ENCODE data around the gene MPP2. TPM values are rescaled to one million over a fixed set of nuclear protein-coding genes. Genes with fewer than 3 reads are reported as not detected.

Gene MPP2
- total RNA-seq, 1 donor: 0.72 TPM

DNA sequence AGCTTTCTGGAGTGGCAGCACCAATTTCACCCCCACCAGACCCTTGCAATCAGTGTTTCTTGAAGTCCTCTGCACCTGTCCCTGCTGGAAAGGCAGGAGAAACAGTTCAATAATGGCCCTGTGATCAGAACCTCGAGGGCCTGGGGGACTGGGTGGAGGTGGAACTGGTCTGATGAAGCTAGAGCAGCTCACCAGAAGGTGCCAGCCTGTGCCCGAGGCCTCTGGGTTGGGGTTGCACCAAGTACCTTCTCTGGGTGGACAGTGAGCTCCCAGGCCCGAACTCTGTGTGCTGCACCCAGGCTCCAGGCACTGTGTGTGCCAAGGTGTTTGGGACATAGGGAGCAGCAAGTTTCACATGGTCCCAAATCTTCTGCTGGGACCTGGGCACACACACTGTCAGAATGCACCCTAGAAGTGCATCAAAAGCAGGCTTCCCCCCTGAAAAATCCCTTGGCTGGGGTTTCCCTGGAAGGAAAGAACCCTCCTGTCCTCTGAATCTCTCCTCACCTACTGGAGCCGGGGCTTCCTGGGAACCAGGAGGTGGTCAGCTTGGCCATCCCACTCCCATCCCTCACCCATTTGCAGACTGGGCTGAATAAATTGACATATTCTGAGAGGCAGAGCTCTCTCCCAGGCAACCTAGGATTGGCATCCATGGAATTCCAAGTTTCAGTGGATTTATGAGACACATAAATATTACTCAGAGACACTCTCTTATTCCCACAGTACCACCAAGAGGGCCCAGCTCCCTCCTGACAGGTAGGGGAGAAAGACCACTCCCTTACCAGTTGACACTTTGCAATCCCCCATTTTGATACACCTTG, 43.0 kb downstream of the MPP2 start:
- no peak for DNase-seq (ENCODE audit: insufficient read length, low spot score, missing footprints)
- H3K27ac ChIP-seq (ENCODE audit: low read depth, low read length): no peak overlapping the region
- no peak overlapping the region for H2AFZ ChIP-seq (ENCODE audit: low read length)
- TF ChIP-seq, protein P1, sequence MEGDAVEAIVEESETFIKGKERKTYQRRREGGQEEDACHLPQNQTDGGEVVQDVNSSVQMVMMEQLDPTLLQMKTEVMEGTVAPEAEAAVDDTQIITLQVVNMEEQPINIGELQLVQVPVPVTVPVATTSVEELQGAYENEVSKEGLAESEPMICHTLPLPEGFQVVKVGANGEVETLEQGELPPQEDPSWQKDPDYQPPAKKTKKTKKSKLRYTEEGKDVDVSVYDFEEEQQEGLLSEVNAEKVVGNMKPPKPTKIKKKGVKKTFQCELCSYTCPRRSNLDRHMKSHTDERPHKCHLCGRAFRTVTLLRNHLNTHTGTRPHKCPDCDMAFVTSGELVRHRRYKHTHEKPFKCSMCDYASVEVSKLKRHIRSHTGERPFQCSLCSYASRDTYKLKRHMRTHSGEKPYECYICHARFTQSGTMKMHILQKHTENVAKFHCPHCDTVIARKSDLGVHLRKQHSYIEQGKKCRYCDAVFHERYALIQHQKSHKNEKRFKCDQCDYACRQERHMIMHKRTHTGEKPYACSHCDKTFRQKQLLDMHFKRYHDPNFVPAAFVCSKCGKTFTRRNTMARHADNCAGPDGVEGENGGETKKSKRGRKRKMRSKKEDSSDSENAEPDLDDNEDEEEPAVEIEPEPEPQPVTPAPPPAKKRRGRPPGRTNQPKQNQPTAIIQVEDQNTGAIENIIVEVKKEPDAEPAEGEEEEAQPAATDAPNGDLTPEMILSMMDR (IDR thresholded peaks at IDR 0.05; ENCODE audit: extremely low read depth, low read depth, low read length): no peak
- no peaks in the 10 kb centered on the region for H3K4me1 ChIP-seq (ENCODE audit: insufficient read depth, low read length)
- no peaks in the 10 kb centered on the region for H3K9me3 ChIP-seq (ENCODE audit: low read depth, low read length)
- no peak overlapping the region for H3K4me3 ChIP-seq (ENCODE audit: insufficient read depth, low read length)
- no peaks in the 10 kb centered on the region for H3K79me2 ChIP-seq (ENCODE audit: insufficient read depth, low read length)
- H3K4me2 ChIP-seq (ENCODE audit: insufficient read depth, low read length): no peak overlapping the region
- no peaks in the 10 kb centered on the region for H3K36me3 ChIP-seq (ENCODE audit: insufficient read depth, low read length)
- H3K27me3 ChIP-seq (ENCODE audit: insufficient read depth, low read length): peaks cover 43% of the 10 kb centered on the region
- H4K20me1 ChIP-seq (ENCODE audit: insufficient read depth, low read length): no peaks in the 10 kb centered on the region

GRCh38 chr17:43861960-43862359, 45.4 kb downstream of the MPP2 start:
- H4K20me1 ChIP-seq (ENCODE audit: insufficient read depth, low read length): no peaks in the 10 kb centered on the region
- H3K4me1 ChIP-seq (ENCODE audit: insufficient read depth, low read length): no peaks in the 10 kb centered on the region
- H3K36me3 ChIP-seq (ENCODE audit: insufficient read depth, low read length): no peaks in the 10 kb centered on the region
- no peak overlapping the region for H3K4me2 ChIP-seq (ENCODE audit: insufficient read depth, low read length)
- TF ChIP-seq, protein P1 (IDR thresholded peaks at IDR 0.05; ENCODE audit: extremely low read depth, low read depth, low read length): no peak
- peaks cover 58% of the 10 kb centered on the region for H3K27me3 ChIP-seq (ENCODE audit: insufficient read depth, low read length)
- H3K27ac ChIP-seq (ENCODE audit: low read depth, low read length): no peak overlapping the region
- no peaks in the 10 kb centered on the region for H3K9me3 ChIP-seq (ENCODE audit: low read depth, low read length)
- no peaks in the 10 kb centered on the region for H3K79me2 ChIP-seq (ENCODE audit: insufficient read depth, low read length)
- no peak for DNase-seq (ENCODE audit: insufficient read length, low spot score, missing footprints)
- H3K4me3 ChIP-seq (ENCODE audit: insufficient read depth, low read length): no peak overlapping the region
- no peak overlapping the region for H2AFZ ChIP-seq (ENCODE audit: low read length)

- TF ChIP-seq, protein P1 (IDR thresholded peaks at IDR 0.05; ENCODE audit: extremely low read depth, low read depth, low read length): no peak
- no peaks in the 10 kb centered on the region for H4K20me1 ChIP-seq (ENCODE audit: insufficient read depth, low read length)
- no peak overlapping the region for H2AFZ ChIP-seq (ENCODE audit: low read length)
- no peak for DNase-seq (ENCODE audit: insufficient read length, low spot score, missing footprints)
- H3K4me1 ChIP-seq (ENCODE audit: insufficient read depth, low read length): no peaks in the 10 kb centered on the region
- H3K36me3 ChIP-seq (ENCODE audit: insufficient read depth, low read length): no peaks in the 10 kb centered on the region
- no peaks in the 10 kb centered on the region for H3K79me2 ChIP-seq (ENCODE audit: insufficient read depth, low read length)
- no peak overlapping the region for H3K4me3 ChIP-seq (ENCODE audit: insufficient read depth, low read length)
- no peaks in the 10 kb centered on the region for H3K9me3 ChIP-seq (ENCODE audit: low read depth, low read length)
- no peak overlapping the region for H3K4me2 ChIP-seq (ENCODE audit: insufficient read depth, low read length)
- H3K27me3 ChIP-seq (ENCODE audit: insufficient read depth, low read length): peaks cover 66% of the 10 kb centered on the region
- H3K27ac ChIP-seq (ENCODE audit: low read depth, low read length): no peak overlapping the region
Observed at GRCh38 chr17:43860927-43861622, 46.3 kb downstream of the MPP2 start.

GRCh38 chr17:43860077-43860725, 47.1 kb downstream of the MPP2 start:
- Histone ChIP-seq H3K9me3 (ENCODE audit: low read depth, low read length) (no peaks in the 10 kb centered on the region), H3K4me1 (ENCODE audit: insufficient read depth, low read length) (no peaks in the 10 kb centered on the region), H3K27ac (ENCODE audit: low read depth, low read length) (no peak overlapping the region), H3K4me2 (ENCODE audit: insufficient read depth, low read length) (no peak overlapping the region), H4K20me1 (ENCODE audit: insufficient read depth, low read length) (no peaks in the 10 kb centered on the region), H2AFZ (ENCODE audit: low read length) (no peak overlapping the region), H3K27me3 (ENCODE audit: insufficient read depth, low read length) (peaks cover 75% of the 10 kb centered on the region), H3K4me3 (ENCODE audit: insufficient read depth, low read length) (no peak overlapping the region), H3K79me2 (ENCODE audit: insufficient read depth, low read length) (no peaks in the 10 kb centered on the region), H3K36me3 (ENCODE audit: insufficient read depth, low read length) (no peaks in the 10 kb centered on the region)
- no peak for DNase-seq (ENCODE audit: insufficient read length, low spot score, missing footprints)
- TF ChIP-seq, protein P1 (IDR thresholded peaks at IDR 0.05; ENCODE audit: extremely low read depth, low read depth, low read length): no peak
